GM12865 (cell line): Measurements from ENCODE around the gene SETD3.
A peak's percentile ranks its signal among the peaks of the same experiment; 100 is the strongest.

Source experiments
- DNase-seq: peaks from one replicate; pipeline ENCODE4 v3.0.0; 2010; ENCODE audit warnings: low read depth
- H3K4me3 ChIP-seq: 2 replicates; pipeline ENCODE4 v1.5.1; 2011; ENCODE audit warnings: mild to moderate bottlenecking, low read depth, low read length, control low read depth
- CTCF ChIP-seq: IDR thresholded peaks from 2 replicates; pipeline ENCODE4 v1.5.1; 2011; ENCODE audit warnings: low read length, control low read depth, low read depth, inconsistent platforms; ENCODE audit not compliant: insufficient read depth; ENCODE audit errors: missing control alignments

The SETD3 gene

GRCh38 chr14:99431986-99432385 lies 48.7 kb downstream of the SETD3 start:
- TF ChIP-seq CTCF, result no peak
- no peak overlapping the region for H3K4me3 ChIP-seq
- no peak for DNase-seq

- peak; percentile 28 for DNase-seq
- TF ChIP-seq CTCF, result peak; percentile 41
- H3K4me3 ChIP-seq, result no peak overlapping the region
Measured at GRCh38 chr14:99430491-99430890, 50.2 kb downstream of the SETD3 start.

- DNase-seq, result no peak
- no peak overlapping the region for H3K4me3 ChIP-seq
- TF ChIP-seq CTCF, result no peak
Measured at GRCh38 chr14:99427632-99428300, 52.9 kb downstream of the SETD3 start.

GRCh38 chr14:99426813-99427346 lies 53.8 kb downstream of the SETD3 start:
- no peak for TF ChIP-seq CTCF
- no peak for DNase-seq

GRCh38 chr14:99426265-99426664 lies 54.4 kb downstream of the SETD3 start:
- DNase-seq, result no peak
- no peak overlapping the region for H3K4me3 ChIP-seq
- TF ChIP-seq CTCF, result no peak

More at GRCh38 chr14:99426813-99427346, 53.8 kb downstream of the SETD3 start:
- no peak overlapping the region for H3K4me3 ChIP-seq

GRCh38 chr14:99425272-99425681 lies 55.4 kb downstream of the SETD3 start:
- no peak for TF ChIP-seq CTCF
- no peak for DNase-seq
- no peak overlapping the region for H3K4me3 ChIP-seq
